GM18907 (cell line): ENCODE measurements around the gene PIBF1.
"Not testable (repeated sequence)": the region's sequence is repeated elsewhere in the genome, so short reads cannot be mapped to it uniquely, and the experiment has no call there.

ENCODE experiments used
- ATAC-seq: cut with Tn5 transposase; IDR thresholded peaks from one replicate; pipeline ENCODE4 v1.9.1; 2021; ENCODE audit warnings: mild to moderate bottlenecking, moderate library complexity; ENCODE audit not compliant: unreplicated experiment

PIBF1 gene

GRCh38 chr13:72781451-72782439 is at the start of gene PIBF1, which contains the start of gene DIS3:
Gene PIBF1 (plus strand): TSS chr13:72782133. CDS start chr13:72783470, 1,337 bp downstream.
Gene DIS3 (minus strand): TSS chr13:72781900. CDS start chr13:72781832, 68 bp downstream.
- peak; percentile 98 for ATAC-seq

GRCh38 chr13:72737033-72737432 is 44.9 kb upstream of the PIBF1 start:
- no peak for ATAC-seq

- no peak for ATAC-seq
Measured at GRCh38 chr13:72740015-72740414, 41.9 kb upstream of the PIBF1 start.

GRCh38 chr13:72745260-72745659 is 36.7 kb upstream of the PIBF1 start:
- ATAC-seq = peak; percentile 42

- no peak for ATAC-seq
Measured at GRCh38 chr13:72751220-72751619, 30.7 kb upstream of the PIBF1 start.

GRCh38 chr13:72754111-72754510 is 27.8 kb upstream of the PIBF1 start:
- ATAC-seq = no peak

- ATAC-seq = no peak
Measured at GRCh38 chr13:72757792-72758535, 24.0 kb upstream of the PIBF1 start.

GRCh38 chr13:72760189-72760588 is 21.7 kb upstream of the PIBF1 start:
- ATAC-seq = no peak

GRCh38 chr13:72763411-72763810 is 18.5 kb upstream of the PIBF1 start:
- no peak for ATAC-seq

- ATAC-seq = no peak
Measured at GRCh38 chr13:72774019-72774418, 7.9 kb upstream of the PIBF1 start.

GRCh38 chr13:72782717-72783116 is 784 bp downstream of the PIBF1 start:
- no peak for ATAC-seq

GRCh38 chr13:72784679-72785078 is 2.7 kb downstream of the PIBF1 start:
- ATAC-seq = not testable (repeated sequence)

GRCh38 chr13:72788831-72789230 is 6.9 kb downstream of the PIBF1 start:
- no peak for ATAC-seq

- ATAC-seq = no peak
Measured at GRCh38 chr13:72792640-72793039, 10.7 kb downstream of the PIBF1 start.

- no peak for ATAC-seq
Measured at GRCh38 chr13:72798817-72799216, 16.9 kb downstream of the PIBF1 start.

GRCh38 chr13:72804301-72804700 is 22.4 kb downstream of the PIBF1 start:
- no peak for ATAC-seq

- ATAC-seq = no peak
Measured at GRCh38 chr13:72805676-72806346, 23.9 kb downstream of the PIBF1 start.

GRCh38 chr13:72806514-72806913 is 24.6 kb downstream of the PIBF1 start:
- not testable (repeated sequence) for ATAC-seq

GRCh38 chr13:72808917-72809500 is 27.1 kb downstream of the PIBF1 start:
- ATAC-seq = no peak

- no peak for ATAC-seq
Measured at GRCh38 chr13:72820156-72820897, 38.4 kb downstream of the PIBF1 start.
